SK-N-SH (cell line): ENCODE data around the gene PRDM15. TPM values are rescaled to one million over a fixed set of nuclear protein-coding genes. Genes with fewer than 3 reads are reported as not detected.

Experiments used
- CTCF ChIA-PET: fragments of 300-600, 350-600 bp; formaldehyde crosslinking; extraction: SDS; loops from one replicate; lab custom pipeline; 2021; lab: Yijun Ruan, JAX
- POLR2A ChIA-PET: fragments of 350-600 bp; sonication (Branson Sonifier 250); formaldehyde crosslinking; extraction: SDS; loops from one replicate; lab custom pipeline; 2020; ENCODE audit warnings: antibody characterized with exemption, inconsistent platforms; lab: Yijun Ruan, JAX
- DNase-seq: peaks from one replicate; pipeline ENCODE4 v3.0.0; 2012
- H2AFZ ChIP-seq: fragments of 200-600 bp; sonication (generic); 2 replicates; pipeline ENCODE4 v1.8.1; 2016; ENCODE audit warnings: antibody characterized with exemption, mild to moderate bottlenecking, low read depth
- H3F3A ChIP-seq: fragments of 200-600 bp; sonication (generic); replicated peaks from 2 replicates; pipeline ENCODE3; 2016; ENCODE audit warnings: antibody characterized with exemption, mild to moderate bottlenecking; ENCODE audit not compliant: insufficient read depth
- H3K27ac ChIP-seq, 2 experiments: fragments of 200-500 bp in 1 of 2; fragments of 200-600 bp in 1 of 2; sonication (Bioruptor generic) in 1 of 2; sonication (generic), shearing (Covaris generic) in 1 of 2; 2 replicates each; pipeline versions ENCODE4 v1.5.1 to v1.6.1; 2014 to 2016; ENCODE audit warnings: low read depth in 2 of 2, inconsistent platforms in 1 of 2, low read length in 1 of 2, mild to moderate bottlenecking in 1 of 2, mixed read lengths in 1 of 2
- H3K27me3 ChIP-seq: fragments of 200-600 bp; sonication (generic), shearing (Covaris generic); 2 replicates; pipeline ENCODE4 v1.6.1; 2016; ENCODE audit warnings: mixed run types; ENCODE audit not compliant: insufficient read depth
- H3K36me3 ChIP-seq, 2 experiments: fragments of 200-500 bp in 1 of 2; fragments of 200-600 bp in 1 of 2; sonication (Bioruptor generic) in 1 of 2; sonication (generic) in 1 of 2; replicated peaks in 1 of 2; 2 replicates each; pipeline versions ENCODE3 to v1.5.1; 2014 to 2016; ENCODE audit warnings: low read length in 1 of 2, mild to moderate bottlenecking in 1 of 2; ENCODE audit not compliant: insufficient read depth in 2 of 2, control insufficient read depth in 1 of 2
- H3K4me1 ChIP-seq, 2 experiments: fragments of 200-500 bp in 1 of 2; fragments of 200-600 bp in 1 of 2; sonication (Bioruptor generic) in 1 of 2; sonication (generic), shearing (Covaris generic) in 1 of 2; 2 replicates each; pipeline versions ENCODE4 v1.5.1 to v1.6.1; 2014 to 2016; ENCODE audit warnings: low read depth in 1 of 2, low read length in 1 of 2, mixed run types in 1 of 2; ENCODE audit not compliant: insufficient read depth in 2 of 2, control insufficient read depth in 1 of 2
- H3K4me2 ChIP-seq: fragments of 200-600 bp; sonication (generic), shearing (Covaris generic); 2 replicates; pipeline ENCODE4 v1.6.1; 2017; ENCODE audit warnings: mixed run types
- H3K4me3 ChIP-seq, 2 experiments: fragments of 200-500 bp in 1 of 2; fragments of 200-600 bp in 1 of 2; sonication (Bioruptor generic) in 1 of 2; sonication (generic), shearing (Covaris generic) in 1 of 2; 2 replicates each; pipeline versions ENCODE4 v1.5.1 to v1.8.1; 2014 to 2016; ENCODE audit warnings: low read depth in 2 of 2, inconsistent platforms in 1 of 2, low read length in 1 of 2, mild to moderate bottlenecking in 1 of 2, mixed read lengths in 1 of 2, moderate library complexity in 1 of 2
- H3K79me2 ChIP-seq: fragments of 200-600 bp; sonication (generic); 2 replicates; pipeline ENCODE4 v1.8.1; 2017; ENCODE audit warnings: mild to moderate bottlenecking; ENCODE audit not compliant: insufficient read depth
- H3K9ac ChIP-seq: fragments of 200-600 bp; sonication (generic); 2 replicates; pipeline ENCODE4 v1.6.1; 2017; ENCODE audit warnings: mixed run types
- H3K9me2 ChIP-seq: fragments of 200-600 bp; sonication (generic); 2 replicates; pipeline ENCODE4 v1.6.1; 2017; ENCODE audit warnings: mixed run types
- H3K9me3 ChIP-seq: fragments of 200-600 bp; sonication (generic); 2 replicates; pipeline ENCODE4 v1.6.1; 2017; ENCODE audit warnings: mixed run types, mild to moderate bottlenecking, moderate library complexity
- H4K20me1 ChIP-seq: fragments of 200-600 bp; sonication (generic); 2 replicates; pipeline ENCODE4 v1.6.1; 2017; ENCODE audit warnings: mild to moderate bottlenecking, mixed run types; ENCODE audit not compliant: insufficient read depth
- EZH2phosphoT487 ChIP-seq: fragments of 200-600 bp; sonication (generic); IDR thresholded peaks from 2 replicates; pipeline ENCODE4 v1.6.1; 2017; ENCODE audit warnings: low read depth, mixed run types, mild to moderate bottlenecking, antibody characterized with exemption, moderate library complexity, borderline replicate concordance
- FOSL2 ChIP-seq: IDR thresholded peaks from 2 replicates; pipeline ENCODE4 v1.4.0; 2012; ENCODE audit warnings: low read depth, mild to moderate bottlenecking, moderate library complexity, borderline replicate concordance
- FOXJ3 ChIP-seq: sonication (generic); formaldehyde crosslinking; IDR thresholded peaks from 2 replicates; pipeline ENCODE4 v1.5.1; 2020; ENCODE audit warnings: mild to moderate bottlenecking, missing genetic modification reagents
- GATA2 ChIP-seq: sonication (generic); formaldehyde crosslinking; IDR thresholded peaks from 2 replicates; pipeline ENCODE4 v1.5.0; 2020; ENCODE audit warnings: mild to moderate bottlenecking, missing genetic modification reagents
- IRF3 ChIP-seq: fragments of 150-350 bp; IDR thresholded peaks from 2 replicates; pipeline ENCODE4 v1.6.1; 2016; ENCODE audit warnings: mild to moderate bottlenecking, low read depth, low read length
- JUND ChIP-seq: IDR thresholded peaks from 2 replicates; pipeline ENCODE4 v1.4.0; 2012
- MXI1 ChIP-seq: IDR thresholded peaks from 2 replicates; pipeline ENCODE4 v1.6.1; 2012; ENCODE audit warnings: mild to moderate bottlenecking, low read depth, low read length, improper control_type of control experiment
- NFIC ChIP-seq: IDR thresholded peaks from 2 replicates; pipeline ENCODE4 v1.4.0; 2012; ENCODE audit warnings: borderline replicate concordance
- NRF1 ChIP-seq: IDR thresholded peaks from 2 replicates; pipeline ENCODE4 v1.6.1; 2012; ENCODE audit warnings: low read depth, mild to moderate bottlenecking, low read length
- POLR2AphosphoS5 ChIP-seq: IDR thresholded peaks from 2 replicates; pipeline ENCODE4 v1.6.1; 2012; ENCODE audit warnings: low read depth, low read length
- RCOR1 ChIP-seq: fragments of 150-350 bp; IDR thresholded peaks from 2 replicates; pipeline ENCODE4 v1.6.1; 2017; ENCODE audit warnings: antibody characterized with exemption, low read length
- REST ChIP-seq: IDR thresholded peaks from 2 replicates; pipeline ENCODE4 v1.6.1; 2012; ENCODE audit warnings: mild to moderate bottlenecking, low read depth, low read length, moderate library complexity
- RXRA ChIP-seq: IDR thresholded peaks from 2 replicates; pipeline ENCODE4 v1.4.0; 2012; ENCODE audit warnings: low read depth, mild to moderate bottlenecking, borderline replicate concordance
- SIN3A ChIP-seq: IDR thresholded peaks from 2 replicates; pipeline ENCODE4 v1.6.1; 2012; ENCODE audit warnings: low read depth, mild to moderate bottlenecking, low read length, moderate library complexity, borderline replicate concordance
- TCF12 ChIP-seq: IDR thresholded peaks from 2 replicates; pipeline ENCODE4 v1.4.0; 2012
- USF1 ChIP-seq: IDR thresholded peaks from 2 replicates; pipeline ENCODE4 v1.4.0; 2012; ENCODE audit warnings: low read depth, borderline replicate concordance
- YY1 ChIP-seq: IDR thresholded peaks from 2 replicates; pipeline ENCODE4 v1.4.0; 2012; ENCODE audit warnings: low read depth, mild to moderate bottlenecking
- WGBS: methylation state at CpG from one replicate; pipeline ENCODE4 v1.1.6; 2017; ENCODE audit warnings: low lambda C conversion rate; 5-methylcytosine and 5-hydroxymethylcytosine counted together
- polyA plus RNA-seq, 3 experiments: library from polyadenylated mRNA; depleted of rRNA; stranded (reverse); fragments of >200 nt; gene quantifications; 2 replicates each; pipeline ENCODE4 v1.2.3, GENCODE V29; 2012
- TF ChIP-seq, protein P1 (sequence below): IDR thresholded peaks from 2 replicates; pipeline ENCODE4 v1.4.0; 2012; ENCODE audit warnings: low read depth

The PRDM15 gene
- polyA plus RNA-seq, 1 of the 3 experiments (the other 2 are of a cell fraction): 7.0 TPM

- H3K9me3 ChIP-seq: no peaks in the 10 kb centered on the region
- H3F3A ChIP-seq: no peaks in the 10 kb centered on the region
- H3K4me3 ChIP-seq: no peak overlapping the region
- no peak for TF ChIP-seq USF1
- H3K27me3 ChIP-seq: no peaks in the 10 kb centered on the region
- no peaks in the 10 kb centered on the region for H3K4me1 ChIP-seq
- H3K27ac ChIP-seq: no peak overlapping the region
- ChIA-PET POLR2A (no interaction called here), CTCF (interaction anchor here (1.4 kb wide), 1 partner anchor 14 kb away, joined by 4 read pairs; no protein-coding TSS in a partner anchor)
- H3K79me2 ChIP-seq: no peaks in the 10 kb centered on the region
- H4K20me1 ChIP-seq: no peaks in the 10 kb centered on the region
- DNase-seq: no peak
- WGBS: 98% methylated on average over 2 of the region's 2 CpGs
- H3K36me3 ChIP-seq: peaks cover 0 to 6% of the 10 kb centered on the region in 2 experiments
- no peaks in the 10 kb centered on the region for H3K9me2 ChIP-seq
- no peak overlapping the region for H2AFZ ChIP-seq
- H3K4me2 ChIP-seq: no peak overlapping the region
- H3K9ac ChIP-seq: no peak overlapping the region
Observed at GRCh38 chr21:41830145-41830707, 48.9 kb downstream of the PRDM15 start.

- Histone ChIP-seq H3K79me2 (no peaks in the 10 kb centered on the region), H3F3A (no peaks in the 10 kb centered on the region), H3K9ac (no peak overlapping the region), H3K27ac (no peak overlapping the region), H3K36me3 (no peaks in the 10 kb centered on the region), H3K9me2 (no peaks in the 10 kb centered on the region), H3K9me3 (no peaks in the 10 kb centered on the region), H3K27me3 (no peaks in the 10 kb centered on the region), H2AFZ (no peak overlapping the region), H3K4me1 (no peaks in the 10 kb centered on the region), H3K4me3 (no peak overlapping the region), H3K4me2 (no peak overlapping the region), H4K20me1 (no peaks in the 10 kb centered on the region)
- TF ChIP-seq GATA2 (CRISPR knock-in tag): no peak
- TF ChIP-seq NRF1: no peak
- TF ChIP-seq, protein P1, sequence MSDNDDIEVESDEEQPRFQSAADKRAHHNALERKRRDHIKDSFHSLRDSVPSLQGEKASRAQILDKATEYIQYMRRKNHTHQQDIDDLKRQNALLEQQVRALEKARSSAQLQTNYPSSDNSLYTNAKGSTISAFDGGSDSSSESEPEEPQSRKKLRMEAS: no peak
- no peak for TF ChIP-seq YY1
- TF ChIP-seq IRF3: no peak
- TF ChIP-seq JUND: no peak
- TF ChIP-seq EZH2phosphoT487: no peak
- TF ChIP-seq REST: no peak
- no peak for TF ChIP-seq RXRA
- no peak for TF ChIP-seq FOSL2
- TF ChIP-seq NFIC: no peak
- no peak for TF ChIP-seq USF1
- TF ChIP-seq MXI1: no peak
- no peak for TF ChIP-seq POLR2AphosphoS5
- TF ChIP-seq SIN3A: no peak
- TF ChIP-seq FOXJ3 (CRISPR knock-in tag): no peak
- TF ChIP-seq TCF12: no peak
- no peak for TF ChIP-seq RCOR1
- 44% methylated on average over 3 of the region's 3 CpGs for WGBS
- CTCF ChIA-PET: interaction anchor here (1.0 kb wide), 1 partner anchor 289 kb away, joined by 3 read pairs; no protein-coding TSS in a partner anchor
- POLR2A ChIA-PET: no interaction called here
- no peak for DNase-seq
Observed at GRCh38 chr21:41828884-41829360, 50.2 kb downstream of the PRDM15 start.
